Stomach (tissue), 9 donors: ENCODE data around the gene NFATC1. TPM values are rescaled to one million over a fixed set of nuclear protein-coding genes. Genes with fewer than 3 reads are reported as not detected.
A peak's percentile ranks its signal among the peaks of the same experiment; 100 is the strongest.

Experiments used
- DNase-seq, 2 donors: peaks; one replicate each; pipeline versions ENCODE4 v3.0.0 to v3.0.0-alpha.2; 2013 to 2019
- H3K27ac ChIP-seq, 5 donors: fragments of 200-600 bp in 4 of 5; sonication (generic) in 4 of 5; one replicate each; pipeline ENCODE4 v1.5.1; 2013 to 2019; ENCODE audit warnings: mild to moderate bottlenecking in 1 of 5, moderate library complexity in 1 of 5
- H3K27me3 ChIP-seq, 3 donors: fragments of 200-600 bp; sonication (generic); one replicate each; pipeline ENCODE4 v1.5.1; 2017 to 2019; ENCODE audit warnings: mixed run types in 1 of 3
- H3K36me3 ChIP-seq, 4 donors: fragments of 200-600 bp; sonication (generic); 1 replicate in 3 of 4; 2 replicates in 1 of 4; pipeline ENCODE4 v1.5.1; 2016 to 2019
- H3K4me1 ChIP-seq, 4 donors: fragments of 200-600 bp; sonication (generic); one replicate each; pipeline ENCODE4 v1.5.1; 2016 to 2019
- H3K4me3 ChIP-seq, 4 donors: fragments of 200-600 bp; sonication (generic) in 3 of 4; one replicate each; pipeline ENCODE4 v1.5.1; 2016 to 2019; ENCODE audit warnings: mild to moderate bottlenecking in 1 of 4
- H3K9me3 ChIP-seq, 4 donors: fragments of 200-600 bp; sonication (generic); one replicate each; pipeline ENCODE4 v1.5.1; 2016 to 2019
- EP300 ChIP-seq: sonication (generic); formaldehyde crosslinking; IDR thresholded peaks from one replicate; pipeline ENCODE4 v1.6.1; 2017; ENCODE audit warnings: antibody characterized with exemption
- POLR2A ChIP-seq, 4 donors: fragments of 450-650 bp; IDR thresholded peaks; one replicate each; pipeline ENCODE4 v1.6.1; 2016; ENCODE audit warnings: antibody characterized with exemption in 4 of 4, control low read depth in 2 of 4, mild to moderate bottlenecking in 1 of 4, moderate library complexity in 1 of 4
- POLR2AphosphoS5 ChIP-seq, 3 donors: sonication (generic); formaldehyde crosslinking; IDR thresholded peaks; one replicate each; pipeline ENCODE4 v1.6.1; 2016; ENCODE audit warnings: antibody characterized with exemption in 3 of 3
- WGBS, 5 donors: extraction: QIAGEN DNeasy Blood & Tissue Kit in 3 of 5; methylation state at CpG; one replicate each; pipeline versions ENCODE4 v1.1.5 to v1.1.7; 2013 to 2018; 5-methylcytosine and 5-hydroxymethylcytosine counted together
- intact Hi-C: fragments of 100-400 bp; cut with DNase I; formaldehyde crosslinking; loops from one replicate; pipeline ENCODE4 v1.15.1; 2023; ENCODE audit warnings: low total_unique reads
- polyA plus RNA-seq, 3 donors: library from polyadenylated mRNA; stranded (reverse); fragments of 200-250 nt; gene quantifications; one replicate each; pipeline ENCODE4 v1.2.3, GENCODE V29; 2013
- total RNA-seq, 5 donors: library from RNA; depleted of rRNA; stranded (reverse); fragments of >200 nt; gene quantifications; one replicate each; pipeline versions ENCODE4 v1.1.0 to v1.2.3, GENCODE V29; 2014 to 2016
- TF ChIP-seq, protein P1 (sequence below), 7 experiments: fragments of 450-650 bp in 4 of 7; fragments of 200-600 bp in 3 of 7; sonication (generic) in 3 of 7; IDR thresholded peaks; one replicate each; pipeline ENCODE4 v1.5.1; 2016 to 2019; ENCODE audit warnings: antibody characterized with exemption in 7 of 7, control low read depth in 2 of 7, mild to moderate bottlenecking in 1 of 7
- donor health status: healthy with polysubstance abuse.
- donor health status: Bipolar disorder and iron deficiency.
- donor health status: healthy.

NFATC1 gene
- total and polyA plus RNA-seq, 8 donors: 2.6 to 14.0 (median 6.1) TPM

GRCh38 chr18:79379251-79379905 lies 16.4 kb upstream of the NFATC1 start:
- 68 to 73% (median 69%) methylated on average over 20 to 22 of the region's 22 CpGs for WGBS, 5 donors
- H3K4me3 ChIP-seq: no peak overlapping the region
- peaks cover 0 to 9% (median 7%) of the 10 kb centered on the region in 4 donors for H3K4me1 ChIP-seq
- intact Hi-C loops: loop anchor here (2.0 kb wide), 1 partner anchor 149 kb away; no protein-coding TSS in a partner anchor
- no peak for DNase-seq
- peaks cover 7 to 54% (median 36%) of the 10 kb centered on the region in 4 donors for H3K36me3 ChIP-seq
- H3K9me3 ChIP-seq: no peaks in the 10 kb centered on the region
- no peak overlapping the region for H3K27ac ChIP-seq
- H3K27me3 ChIP-seq: peaks cover 0 to 16% (median 0%) of the 10 kb centered on the region in 3 donors
- TF ChIP-seq EP300 (no peak), POLR2AphosphoS5 (IDR thresholded peaks at IDR 0.05) (no peak), POLR2A (IDR thresholded peaks at IDR 0.05) (no peak)
- TF ChIP-seq, protein P1, sequence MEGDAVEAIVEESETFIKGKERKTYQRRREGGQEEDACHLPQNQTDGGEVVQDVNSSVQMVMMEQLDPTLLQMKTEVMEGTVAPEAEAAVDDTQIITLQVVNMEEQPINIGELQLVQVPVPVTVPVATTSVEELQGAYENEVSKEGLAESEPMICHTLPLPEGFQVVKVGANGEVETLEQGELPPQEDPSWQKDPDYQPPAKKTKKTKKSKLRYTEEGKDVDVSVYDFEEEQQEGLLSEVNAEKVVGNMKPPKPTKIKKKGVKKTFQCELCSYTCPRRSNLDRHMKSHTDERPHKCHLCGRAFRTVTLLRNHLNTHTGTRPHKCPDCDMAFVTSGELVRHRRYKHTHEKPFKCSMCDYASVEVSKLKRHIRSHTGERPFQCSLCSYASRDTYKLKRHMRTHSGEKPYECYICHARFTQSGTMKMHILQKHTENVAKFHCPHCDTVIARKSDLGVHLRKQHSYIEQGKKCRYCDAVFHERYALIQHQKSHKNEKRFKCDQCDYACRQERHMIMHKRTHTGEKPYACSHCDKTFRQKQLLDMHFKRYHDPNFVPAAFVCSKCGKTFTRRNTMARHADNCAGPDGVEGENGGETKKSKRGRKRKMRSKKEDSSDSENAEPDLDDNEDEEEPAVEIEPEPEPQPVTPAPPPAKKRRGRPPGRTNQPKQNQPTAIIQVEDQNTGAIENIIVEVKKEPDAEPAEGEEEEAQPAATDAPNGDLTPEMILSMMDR (IDR thresholded peaks at IDR 0.05): no peak

DNA sequence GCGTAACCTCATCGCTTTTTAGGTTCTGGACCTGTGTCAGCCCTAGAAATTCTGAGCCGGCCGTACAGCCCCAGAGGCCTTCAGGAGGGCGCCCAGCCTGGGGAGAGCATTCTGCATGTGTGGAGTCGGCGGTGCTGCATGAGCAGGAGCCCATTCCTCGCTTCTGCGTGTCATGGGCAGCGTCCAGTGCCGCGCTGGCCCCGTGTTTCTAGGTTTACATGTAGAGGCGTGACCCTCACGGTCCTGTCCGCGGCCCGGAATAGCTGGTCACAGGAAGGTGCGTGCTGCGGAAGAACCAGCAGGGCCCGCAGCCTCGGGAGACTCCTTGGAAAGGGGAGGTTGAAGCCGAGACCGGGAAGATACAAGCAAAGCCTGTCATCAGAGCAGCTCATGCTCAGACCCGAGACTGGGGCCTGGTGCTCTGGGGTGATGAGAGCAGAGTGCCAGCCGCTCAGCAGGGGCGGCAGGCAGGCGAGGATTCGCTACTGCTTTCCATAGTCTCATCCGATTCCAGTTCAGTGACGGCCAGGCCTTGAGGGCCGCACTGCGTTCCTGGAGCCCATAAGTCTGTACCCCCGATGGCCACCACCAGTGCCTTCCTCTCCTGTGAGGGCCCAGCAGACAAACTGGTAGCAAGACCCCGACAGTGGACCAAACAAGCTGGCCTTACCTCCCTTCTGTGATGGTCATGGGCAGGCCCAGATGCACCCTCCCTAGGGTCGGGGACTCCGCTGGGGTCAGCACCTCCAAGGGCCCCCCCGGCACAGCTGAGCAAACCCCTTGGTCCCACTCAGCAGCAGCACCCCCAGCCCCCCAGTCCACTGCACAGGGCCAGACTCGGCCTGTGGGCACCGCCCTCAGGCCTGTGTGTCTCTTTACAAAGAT lies 15.6 kb upstream of the NFATC1 start:
- peaks cover 0 to 13% (median 7%) of the 10 kb centered on the region in 4 donors for H3K4me1 ChIP-seq
- TF ChIP-seq EP300 (no peak), POLR2A (IDR thresholded peaks at IDR 0.05) (no peak), POLR2AphosphoS5 (IDR thresholded peaks at IDR 0.05) (no peak)
- TF ChIP-seq, protein P1 (IDR thresholded peaks at IDR 0.05): no peak
- intact Hi-C loops: loop anchor here (2.0 to 5.0 kb wide), 2 partner anchors 149 to 262 kb away; no protein-coding TSS in a partner anchor
- peaks cover 0 to 24% (median 0%) of the 10 kb centered on the region in 3 donors for H3K27me3 ChIP-seq
- H3K4me3 ChIP-seq: no peak overlapping the region
- H3K27ac ChIP-seq: no peak overlapping the region
- H3K36me3 ChIP-seq: peaks cover 7 to 47% (median 28%) of the 10 kb centered on the region in 4 donors
- 91 to 95% (median 92%) methylated on average over 15 to 40 of the region's 40 CpGs for WGBS, 5 donors
- no peak for DNase-seq
- H3K9me3 ChIP-seq: no peaks in the 10 kb centered on the region

DNA sequence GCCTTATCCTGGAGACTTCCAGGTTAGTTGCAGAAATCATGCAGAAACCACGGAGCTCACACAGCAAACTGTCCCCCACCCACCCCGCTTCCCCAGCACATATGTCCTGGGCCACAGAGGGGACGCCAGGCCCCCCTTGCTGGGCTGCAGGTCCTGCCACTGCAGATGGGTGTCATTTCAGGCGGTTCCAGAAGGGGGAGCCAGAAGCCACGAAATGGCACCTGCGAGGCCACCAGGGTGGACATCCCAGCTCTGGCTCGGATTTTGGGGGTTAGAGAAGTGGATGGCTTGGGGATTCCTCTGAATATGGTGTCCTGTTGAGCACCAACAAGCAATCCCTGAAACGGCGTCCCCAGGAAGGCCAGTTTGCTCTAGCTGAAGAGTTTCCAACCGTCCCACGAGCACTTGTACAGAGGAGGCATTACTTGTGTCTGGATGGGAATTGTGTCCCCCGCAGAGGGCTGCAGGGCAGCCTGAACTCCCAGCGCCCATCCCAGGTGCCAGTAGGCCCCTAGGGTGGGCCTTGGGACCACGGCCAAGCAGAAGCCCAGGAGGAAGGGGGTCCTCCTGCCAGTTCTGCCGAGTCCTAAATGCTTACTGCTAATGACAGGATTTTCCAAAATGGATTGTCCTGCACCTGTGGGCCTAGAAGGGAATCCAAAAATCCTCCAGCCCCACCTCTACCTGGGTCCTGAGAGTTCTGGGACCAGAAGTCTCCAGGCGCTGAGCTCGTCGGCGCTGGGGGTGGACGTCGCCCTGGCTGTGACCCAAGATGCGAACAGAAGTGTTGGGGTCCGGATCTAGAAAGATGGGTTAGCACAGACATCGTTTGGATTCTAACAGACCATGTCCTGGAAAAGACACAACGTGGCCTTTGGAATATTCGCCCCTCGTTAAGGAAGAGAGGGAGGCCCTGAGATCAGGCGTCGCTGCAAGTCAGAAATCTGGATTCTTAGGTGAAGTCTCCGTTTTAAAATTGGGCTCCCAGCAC lies 14.6 kb upstream of the NFATC1 start:
- WGBS, 5 donors: 58 to 66% (median 62%) methylated on average over 20 to 30 of the region's 30 CpGs
- Histone ChIP-seq H3K27me3 (peaks cover 0 to 31% (median 2%) of the 10 kb centered on the region in 3 donors), H3K4me3 (no peak overlapping the region), H3K4me1 (peaks cover 0 to 13% (median 7%) of the 10 kb centered on the region in 4 donors), H3K9me3 (no peaks in the 10 kb centered on the region), H3K36me3 (peaks cover 7 to 37% (median 20%) of the 10 kb centered on the region in 4 donors), H3K27ac (no peak overlapping the region)
- intact Hi-C loops: loop anchor here (5.0 kb wide), 1 partner anchor 261 kb away; no protein-coding TSS in a partner anchor
- TF ChIP-seq POLR2AphosphoS5 (IDR thresholded peaks at IDR 0.05) (peak in 1 of 3 donors; percentile 42), EP300 (no peak)
- TF ChIP-seq, protein P1 (IDR thresholded peaks at IDR 0.05): peak in 5 of 7 experiments; percentile 61 to 91 (median 79)
- DNase-seq: peak; percentile 74 to 84
